OCI-LY1 (cell line): ENCODE data around the gene NEURL1B.

Experiments
- H2AFZ ChIP-seq: fragments of 200-600 bp; sonication (generic), shearing (Covaris generic); 2 replicates; pipeline ENCODE4 v1.6.0; 2014; ENCODE audit warnings: antibody characterized with exemption, mild to moderate bottlenecking, low read length
- H3F3A ChIP-seq: fragments of 200-600 bp; sonication (generic), shearing (Covaris generic); 2 replicates; pipeline ENCODE4 v1.6.0; 2014; ENCODE audit warnings: mild to moderate bottlenecking, antibody characterized with exemption, low read length, moderate library complexity; ENCODE audit not compliant: insufficient read depth
- H3K27ac ChIP-seq: fragments of 200-600 bp; sonication (generic); 2 replicates; pipeline ENCODE4 v1.5.1; 2014; ENCODE audit warnings: low read length, mixed run types, mild to moderate bottlenecking, low read depth; ENCODE audit not compliant: poor library complexity, severe bottlenecking
- H3K27me3 ChIP-seq: fragments of 200-600 bp; sonication (generic); 2 replicates; pipeline ENCODE4 v1.6.0; 2014; ENCODE audit warnings: antibody characterized with exemption, mild to moderate bottlenecking, low read length, moderate library complexity; ENCODE audit not compliant: insufficient read depth
- H3K36me3 ChIP-seq: fragments of 200-600 bp; sonication (generic); 2 replicates; pipeline ENCODE4 v1.6.1; 2014; ENCODE audit warnings: mild to moderate bottlenecking, antibody characterized with exemption, low read length, moderate library complexity, mixed read lengths; ENCODE audit not compliant: insufficient read depth
- H3K4me1 ChIP-seq: fragments of 200-600 bp; sonication (generic); 2 replicates; pipeline ENCODE4 v1.5.1; 2014; ENCODE audit warnings: mild to moderate bottlenecking, low read length, moderate library complexity; ENCODE audit not compliant: insufficient read depth, severe bottlenecking
- H3K4me2 ChIP-seq: fragments of 200-600 bp; sonication (generic), shearing (Covaris generic); 2 replicates; pipeline ENCODE4 v1.6.1; 2014; ENCODE audit warnings: low read length
- H3K4me3 ChIP-seq: fragments of 200-600 bp; sonication (generic); 2 replicates; pipeline ENCODE4 v1.5.1; 2014; ENCODE audit warnings: low read length, low read depth, mild to moderate bottlenecking, mixed read lengths; ENCODE audit not compliant: poor library complexity, severe bottlenecking
- H3K79me2 ChIP-seq: fragments of 200-600 bp; shearing (Covaris generic); 2 replicates; pipeline ENCODE4 v1.6.1; 2016; ENCODE audit warnings: mixed run types, low read length, mixed read lengths; ENCODE audit not compliant: insufficient read depth
- H3K9ac ChIP-seq: fragments of 200-600 bp; sonication (generic), shearing (Covaris generic); 2 replicates; pipeline ENCODE4 v1.6.1; 2014; ENCODE audit warnings: mild to moderate bottlenecking, low read length, mixed read lengths
- H3K9me2 ChIP-seq: fragments of 200-600 bp; sonication (generic), shearing (Covaris generic); 2 replicates; pipeline ENCODE4 v1.6.1; 2014; ENCODE audit warnings: low read depth, mild to moderate bottlenecking, low read length, mixed read lengths
- H3K9me3 ChIP-seq: fragments of 200-600 bp; shearing (Covaris generic); 2 replicates; pipeline ENCODE4 v1.6.1; 2014; ENCODE audit warnings: low read length, mixed read lengths
- H4K20me1 ChIP-seq: fragments of 200-600 bp; sonication (generic), shearing (Covaris generic); 2 replicates; pipeline ENCODE4 v1.6.0; 2016; ENCODE audit warnings: mild to moderate bottlenecking, low read length; ENCODE audit not compliant: insufficient read depth
- EZH2 ChIP-seq: fragments of 200-600 bp; sonication (generic), shearing (Covaris generic); IDR thresholded peaks from 2 replicates; pipeline ENCODE4 v1.8.0; 2017; ENCODE audit warnings: borderline replicate concordance, mixed run types, mild to moderate bottlenecking, antibody characterized with exemption, low read length, moderate library complexity, mixed read lengths
- TF ChIP-seq, protein P1 (sequence below): fragments of 200-600 bp; sonication (generic), shearing (Covaris generic); IDR thresholded peaks from 2 replicates; pipeline ENCODE4 v1.5.1; 2017; ENCODE audit warnings: mild to moderate bottlenecking, antibody characterized with exemption, low read length, moderate library complexity, mixed read lengths

The NEURL1B gene

GRCh38 chr5:172717481-172718195 is 76.6 kb downstream of the NEURL1B start:
- H3K9me3 ChIP-seq: no peaks in the 10 kb centered on the region
- H3F3A ChIP-seq: no peaks in the 10 kb centered on the region
- H3K27me3 ChIP-seq: peaks cover 3% of the 10 kb centered on the region; the same call in 1 of the 2 replicates
- H3K9me2 ChIP-seq: no peaks in the 10 kb centered on the region
- H3K4me3 ChIP-seq: no peak overlapping the region
- H2AFZ ChIP-seq: no peak overlapping the region
- no peaks in the 10 kb centered on the region for H3K36me3 ChIP-seq
- no peaks in the 10 kb centered on the region for H4K20me1 ChIP-seq
- H3K27ac ChIP-seq: no peak overlapping the region
- no peak overlapping the region for H3K9ac ChIP-seq
- peaks cover 4% of the 10 kb centered on the region for H3K4me1 ChIP-seq
- H3K79me2 ChIP-seq: no peaks in the 10 kb centered on the region
- H3K4me2 ChIP-seq: no peak overlapping the region
- TF ChIP-seq, protein P1, sequence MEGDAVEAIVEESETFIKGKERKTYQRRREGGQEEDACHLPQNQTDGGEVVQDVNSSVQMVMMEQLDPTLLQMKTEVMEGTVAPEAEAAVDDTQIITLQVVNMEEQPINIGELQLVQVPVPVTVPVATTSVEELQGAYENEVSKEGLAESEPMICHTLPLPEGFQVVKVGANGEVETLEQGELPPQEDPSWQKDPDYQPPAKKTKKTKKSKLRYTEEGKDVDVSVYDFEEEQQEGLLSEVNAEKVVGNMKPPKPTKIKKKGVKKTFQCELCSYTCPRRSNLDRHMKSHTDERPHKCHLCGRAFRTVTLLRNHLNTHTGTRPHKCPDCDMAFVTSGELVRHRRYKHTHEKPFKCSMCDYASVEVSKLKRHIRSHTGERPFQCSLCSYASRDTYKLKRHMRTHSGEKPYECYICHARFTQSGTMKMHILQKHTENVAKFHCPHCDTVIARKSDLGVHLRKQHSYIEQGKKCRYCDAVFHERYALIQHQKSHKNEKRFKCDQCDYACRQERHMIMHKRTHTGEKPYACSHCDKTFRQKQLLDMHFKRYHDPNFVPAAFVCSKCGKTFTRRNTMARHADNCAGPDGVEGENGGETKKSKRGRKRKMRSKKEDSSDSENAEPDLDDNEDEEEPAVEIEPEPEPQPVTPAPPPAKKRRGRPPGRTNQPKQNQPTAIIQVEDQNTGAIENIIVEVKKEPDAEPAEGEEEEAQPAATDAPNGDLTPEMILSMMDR: no peak
- TF ChIP-seq EZH2: no peak

DNA sequence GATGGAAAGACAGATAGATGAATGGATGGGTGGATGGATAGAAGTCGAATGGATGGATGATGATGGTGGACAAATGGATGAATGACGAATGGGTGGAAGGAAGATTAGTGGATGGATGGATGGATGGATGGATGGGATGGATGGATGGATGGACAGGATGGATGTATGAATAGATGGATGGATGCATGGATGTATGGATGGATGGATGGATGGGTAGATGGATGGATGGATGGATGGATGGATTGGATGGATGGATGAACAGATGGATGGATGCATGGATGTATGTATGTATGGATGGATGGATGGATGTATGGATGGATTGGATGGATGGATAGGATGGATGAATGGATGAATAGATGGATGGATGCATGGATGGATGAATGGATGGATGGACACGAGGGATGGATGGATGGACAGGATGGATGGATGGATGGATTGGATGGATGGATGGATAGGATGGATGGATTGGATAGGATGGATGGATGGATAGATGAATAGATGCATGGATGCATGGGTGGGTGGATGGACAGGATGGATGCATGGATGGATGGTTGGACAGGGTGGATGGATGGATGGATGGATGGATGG is 77.6 kb downstream of the NEURL1B start:
- no peaks in the 10 kb centered on the region for H4K20me1 ChIP-seq
- H3K36me3 ChIP-seq: no peaks in the 10 kb centered on the region
- no peaks in the 10 kb centered on the region for H3K9me3 ChIP-seq
- H3K4me1 ChIP-seq: peaks cover 4% of the 10 kb centered on the region
- H3K27ac ChIP-seq: no peak overlapping the region
- H3K79me2 ChIP-seq: no peaks in the 10 kb centered on the region
- TF ChIP-seq, protein P1: no peak
- no peak for TF ChIP-seq EZH2
- H3K4me3 ChIP-seq: no peak overlapping the region
- H3K4me2 ChIP-seq: no peak overlapping the region
- no peak overlapping the region for H3K9ac ChIP-seq
- H3K27me3 ChIP-seq: peaks cover 3% of the 10 kb centered on the region; the same call in 1 of the 2 replicates
- H3K9me2 ChIP-seq: no peaks in the 10 kb centered on the region
- H3F3A ChIP-seq: no peaks in the 10 kb centered on the region
- H2AFZ ChIP-seq: no peak overlapping the region

DNA sequence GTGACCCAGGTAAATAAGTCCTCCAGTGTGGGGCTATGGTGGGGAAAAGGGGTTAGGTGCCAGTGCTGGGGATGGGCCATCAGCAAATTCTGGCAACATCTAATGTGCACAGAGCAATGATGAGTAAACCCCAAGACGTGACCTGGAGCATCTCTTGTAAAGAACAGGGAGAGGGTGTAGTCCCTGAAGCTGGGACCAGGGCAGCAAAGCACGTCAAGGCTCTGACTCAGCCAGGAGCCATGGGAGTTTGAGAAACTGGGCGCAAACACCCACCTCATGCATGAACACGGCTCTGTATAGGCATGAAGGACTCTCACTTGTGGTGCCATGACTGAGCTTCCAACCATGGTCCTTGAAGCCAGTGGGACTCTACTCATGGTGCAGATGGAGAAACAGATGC is 78.1 kb downstream of the NEURL1B start:
- H2AFZ ChIP-seq: no peak overlapping the region
- no peak overlapping the region for H3K9ac ChIP-seq
- no peaks in the 10 kb centered on the region for H3K36me3 ChIP-seq
- no peak for TF ChIP-seq EZH2
- peaks cover 4% of the 10 kb centered on the region for H3K4me1 ChIP-seq
- H3K4me3 ChIP-seq: no peak overlapping the region
- peaks cover 3% of the 10 kb centered on the region; the same call in 1 of the 2 replicates for H3K27me3 ChIP-seq
- H3K79me2 ChIP-seq: no peaks in the 10 kb centered on the region
- H3K9me3 ChIP-seq: no peaks in the 10 kb centered on the region
- H3F3A ChIP-seq: no peaks in the 10 kb centered on the region
- no peak overlapping the region for H3K27ac ChIP-seq
- H3K9me2 ChIP-seq: no peaks in the 10 kb centered on the region
- H3K4me2 ChIP-seq: no peak overlapping the region
- no peaks in the 10 kb centered on the region for H4K20me1 ChIP-seq
